SK-N-SH treated with all-trans-retinoic acid at 6 μM for 48 hours (cell line): Measurements from ENCODE around the gene CHI3L2.

Source experiments
- ATAC-seq: fragments of 200-7000 bp; cut with Tn5 transposase; 3 replicates; pipeline ENCODE4 v1.9.1; 2020; ENCODE audit warnings: mild to moderate bottlenecking, moderate library complexity
- ARNTL ChIP-seq: fragments of 450-650 bp; formaldehyde crosslinking; IDR thresholded peaks from 2 replicates; pipeline ENCODE4 v1.5.0; 2020; ENCODE audit warnings: low read depth, mild to moderate bottlenecking, moderate library complexity, borderline replicate concordance
- CSDC2 ChIP-seq: fragments of 250-450 bp; sonication (Bioruptor Pico); IDR thresholded peaks from 2 replicates; pipeline ENCODE4 v1.5.0; 2020; ENCODE audit warnings: mild to moderate bottlenecking, moderate library complexity
- GLIS3 ChIP-seq: fragments of 250-450 bp; sonication (Bioruptor Pico); IDR thresholded peaks from 2 replicates; pipeline ENCODE4 v1.5.0; 2020; ENCODE audit warnings: mild to moderate bottlenecking, moderate library complexity
- ISL1 ChIP-seq: fragments of 250-450 bp; sonication (Bioruptor Pico); IDR thresholded peaks from 2 replicates; pipeline ENCODE4 v2.1.2; 2022; ENCODE audit warnings: mild to moderate bottlenecking, moderate library complexity
- OSR1 ChIP-seq: fragments of 250-450 bp; sonication (Bioruptor Pico); IDR thresholded peaks from 2 replicates; pipeline ENCODE4 v1.8.0; 2022; ENCODE audit warnings: moderate library complexity, mild to moderate bottlenecking, inconsistent platforms
- PPARA ChIP-seq: fragments of 250-450 bp; sonication (Bioruptor Pico); IDR thresholded peaks from 2 replicates; pipeline ENCODE4 v1.5.0; 2020; ENCODE audit warnings: mild to moderate bottlenecking, borderline replicate concordance
- RARB ChIP-seq: fragments of 250-450 bp; sonication (Bioruptor Pico); IDR thresholded peaks from 2 replicates; pipeline ENCODE4 v1.8.0; 2021; ENCODE audit warnings: mild to moderate bottlenecking, moderate library complexity
- TOX ChIP-seq: fragments of 250-450 bp; sonication (Bioruptor Pico); IDR thresholded peaks from 2 replicates; pipeline ENCODE4 v1.8.0; 2021; ENCODE audit warnings: mild to moderate bottlenecking, moderate library complexity, borderline replicate concordance
- ZFP3 ChIP-seq: fragments of 250-450 bp; sonication (Bioruptor Pico); IDR thresholded peaks from 2 replicates; pipeline ENCODE4 v1.5.0; 2020; ENCODE audit warnings: mild to moderate bottlenecking, moderate library complexity
- ZFP30 ChIP-seq: fragments of 450-650 bp; formaldehyde crosslinking; IDR thresholded peaks from 2 replicates; pipeline ENCODE4 v1.5.0; 2022; ENCODE audit warnings: mild to moderate bottlenecking, moderate library complexity
- ZNF565 ChIP-seq: fragments of 450-650 bp; formaldehyde crosslinking; conservative IDR thresholded peaks from 2 replicates; pipeline ENCODE4 v1.5.0; 2020; ENCODE audit warnings: low read depth, mild to moderate bottlenecking, moderate library complexity
- ZNF8 ChIP-seq: fragments of 450-650 bp; formaldehyde crosslinking; IDR thresholded peaks from 2 replicates; pipeline ENCODE4 v1.5.0; 2020; ENCODE audit warnings: mild to moderate bottlenecking, moderate library complexity
- TF ChIP-seq, protein P1 (sequence below): fragments of 250-450 bp; sonication (Bioruptor Pico); IDR thresholded peaks from 2 replicates; pipeline ENCODE4 v1.5.0; 2020; ENCODE audit warnings: mild to moderate bottlenecking, moderate library complexity
- TF ChIP-seq, protein P2 (sequence below): fragments of 250-450 bp; sonication (Bioruptor Pico); IDR thresholded peaks from 2 replicates; pipeline ENCODE4 v1.5.1; 2021; ENCODE audit warnings: mild to moderate bottlenecking, moderate library complexity
- TF ChIP-seq, protein P3 (sequence below): fragments of 250-450 bp; sonication (Bioruptor Pico); IDR thresholded peaks from 2 replicates; pipeline ENCODE4 v1.8.0; 2020; ENCODE audit warnings: mild to moderate bottlenecking, moderate library complexity, borderline replicate concordance
- TF ChIP-seq, protein P4 (sequence below): fragments of 250-450 bp; sonication (Bioruptor Pico); IDR thresholded peaks from 2 replicates; pipeline ENCODE4 v1.8.0; 2021; ENCODE audit warnings: low read depth, mild to moderate bottlenecking, moderate library complexity, borderline replicate concordance
- TF ChIP-seq, protein P5 (sequence below): fragments of 250-450 bp; sonication (Bioruptor Pico); IDR thresholded peaks from 2 replicates; pipeline ENCODE4 v1.5.1; 2020; ENCODE audit warnings: low read depth, mild to moderate bottlenecking, moderate library complexity

CHI3L2 gene

DNA sequence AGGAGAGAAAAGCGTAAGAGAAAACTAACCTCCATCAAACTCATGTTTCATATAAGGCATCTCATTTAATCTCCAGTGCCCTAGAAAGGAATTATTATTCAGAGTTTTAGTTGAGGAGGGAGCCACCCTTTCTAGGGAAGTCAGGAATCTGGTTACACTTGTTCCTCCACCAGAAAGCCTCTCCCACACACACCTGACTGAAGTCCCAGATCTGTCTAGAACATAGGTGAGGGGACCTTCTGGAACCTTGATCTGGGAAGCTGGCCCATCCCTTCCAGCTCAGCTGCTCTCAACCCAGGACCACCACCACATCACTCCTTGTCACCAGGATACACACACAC, 25.2 kb upstream of the CHI3L2 start (continued):
- TF ChIP-seq, protein P1, sequence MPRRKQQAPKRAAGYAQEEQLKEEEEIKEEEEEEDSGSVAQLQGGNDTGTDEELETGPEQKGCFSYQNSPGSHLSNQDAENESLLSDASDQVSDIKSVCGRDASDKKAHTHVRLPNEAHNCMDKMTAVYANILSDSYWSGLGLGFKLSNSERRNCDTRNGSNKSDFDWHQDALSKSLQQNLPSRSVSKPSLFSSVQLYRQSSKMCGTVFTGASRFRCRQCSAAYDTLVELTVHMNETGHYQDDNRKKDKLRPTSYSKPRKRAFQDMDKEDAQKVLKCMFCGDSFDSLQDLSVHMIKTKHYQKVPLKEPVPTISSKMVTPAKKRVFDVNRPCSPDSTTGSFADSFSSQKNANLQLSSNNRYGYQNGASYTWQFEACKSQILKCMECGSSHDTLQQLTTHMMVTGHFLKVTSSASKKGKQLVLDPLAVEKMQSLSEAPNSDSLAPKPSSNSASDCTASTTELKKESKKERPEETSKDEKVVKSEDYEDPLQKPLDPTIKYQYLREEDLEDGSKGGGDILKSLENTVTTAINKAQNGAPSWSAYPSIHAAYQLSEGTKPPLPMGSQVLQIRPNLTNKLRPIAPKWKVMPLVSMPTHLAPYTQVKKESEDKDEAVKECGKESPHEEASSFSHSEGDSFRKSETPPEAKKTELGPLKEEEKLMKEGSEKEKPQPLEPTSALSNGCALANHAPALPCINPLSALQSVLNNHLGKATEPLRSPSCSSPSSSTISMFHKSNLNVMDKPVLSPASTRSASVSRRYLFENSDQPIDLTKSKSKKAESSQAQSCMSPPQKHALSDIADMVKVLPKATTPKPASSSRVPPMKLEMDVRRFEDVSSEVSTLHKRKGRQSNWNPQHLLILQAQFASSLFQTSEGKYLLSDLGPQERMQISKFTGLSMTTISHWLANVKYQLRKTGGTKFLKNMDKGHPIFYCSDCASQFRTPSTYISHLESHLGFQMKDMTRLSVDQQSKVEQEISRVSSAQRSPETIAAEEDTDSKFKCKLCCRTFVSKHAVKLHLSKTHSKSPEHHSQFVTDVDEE: no peak
- TF ChIP-seq, protein P2, sequence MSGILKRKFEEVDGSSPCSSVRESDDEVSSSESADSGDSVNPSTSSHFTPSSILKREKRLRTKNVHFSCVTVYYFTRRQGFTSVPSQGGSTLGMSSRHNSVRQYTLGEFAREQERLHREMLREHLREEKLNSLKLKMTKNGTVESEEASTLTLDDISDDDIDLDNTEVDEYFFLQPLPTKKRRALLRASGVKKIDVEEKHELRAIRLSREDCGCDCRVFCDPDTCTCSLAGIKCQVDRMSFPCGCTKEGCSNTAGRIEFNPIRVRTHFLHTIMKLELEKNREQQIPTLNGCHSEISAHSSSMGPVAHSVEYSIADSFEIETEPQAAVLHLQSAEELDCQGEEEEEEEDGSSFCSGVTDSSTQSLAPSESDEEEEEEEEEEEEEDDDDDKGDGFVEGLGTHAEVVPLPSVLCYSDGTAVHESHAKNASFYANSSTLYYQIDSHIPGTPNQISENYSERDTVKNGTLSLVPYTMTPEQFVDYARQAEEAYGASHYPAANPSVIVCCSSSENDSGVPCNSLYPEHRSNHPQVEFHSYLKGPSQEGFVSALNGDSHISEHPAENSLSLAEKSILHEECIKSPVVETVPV (CRISPR knock-in tag): no peak
- no peak for TF ChIP-seq TOX
- no peak for TF ChIP-seq ARNTL
- no peak for TF ChIP-seq CSDC2 (CRISPR knock-in tag)
- TF ChIP-seq ZNF565 (CRISPR knock-in tag): no peak

DNA sequence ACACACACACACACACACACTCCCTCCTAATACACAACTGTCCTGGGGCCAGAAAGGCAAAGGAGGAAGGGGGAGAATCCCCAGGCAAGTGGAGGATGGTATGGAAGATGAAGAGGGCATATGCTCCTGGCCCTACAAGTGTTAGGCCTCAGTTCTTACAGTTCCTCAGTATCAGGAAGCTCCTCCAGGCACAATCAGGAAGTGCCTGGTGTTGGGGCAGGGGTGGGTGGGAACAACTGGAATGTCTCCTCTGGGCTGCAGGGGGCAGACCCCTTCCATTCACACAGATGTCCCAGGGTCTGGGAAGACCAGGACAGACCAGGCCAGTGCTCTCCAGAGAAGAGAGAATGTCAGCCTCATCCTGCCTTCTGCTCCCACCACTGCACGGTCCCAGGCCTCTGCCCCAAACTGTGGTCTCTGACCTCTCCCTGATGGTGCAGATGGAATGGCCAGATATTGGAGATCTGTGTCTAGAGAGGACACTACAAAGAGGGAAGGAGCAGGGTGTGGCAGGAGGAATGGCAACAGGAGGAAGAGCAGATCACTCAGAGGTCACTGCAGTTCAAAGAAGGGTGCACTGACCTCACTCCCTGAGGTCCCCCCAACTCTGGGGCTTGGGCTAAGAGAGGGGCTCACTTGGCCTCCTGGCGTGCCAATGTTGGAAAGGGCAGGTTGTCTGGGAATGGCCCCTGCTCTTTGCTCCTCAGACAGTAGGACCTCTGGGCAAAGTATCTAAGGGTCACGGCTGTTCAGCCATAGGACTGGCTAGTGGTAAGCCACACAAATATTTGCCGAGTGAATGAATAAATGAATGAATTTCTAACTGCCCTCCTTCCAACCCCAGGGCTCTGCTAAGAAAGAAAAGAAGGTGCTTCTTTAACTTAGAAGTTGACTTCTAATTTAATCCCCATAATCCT, 24.5 kb upstream of the CHI3L2 start:
- TF ChIP-seq ZFP3: no peak
- TF ChIP-seq, protein P3, sequence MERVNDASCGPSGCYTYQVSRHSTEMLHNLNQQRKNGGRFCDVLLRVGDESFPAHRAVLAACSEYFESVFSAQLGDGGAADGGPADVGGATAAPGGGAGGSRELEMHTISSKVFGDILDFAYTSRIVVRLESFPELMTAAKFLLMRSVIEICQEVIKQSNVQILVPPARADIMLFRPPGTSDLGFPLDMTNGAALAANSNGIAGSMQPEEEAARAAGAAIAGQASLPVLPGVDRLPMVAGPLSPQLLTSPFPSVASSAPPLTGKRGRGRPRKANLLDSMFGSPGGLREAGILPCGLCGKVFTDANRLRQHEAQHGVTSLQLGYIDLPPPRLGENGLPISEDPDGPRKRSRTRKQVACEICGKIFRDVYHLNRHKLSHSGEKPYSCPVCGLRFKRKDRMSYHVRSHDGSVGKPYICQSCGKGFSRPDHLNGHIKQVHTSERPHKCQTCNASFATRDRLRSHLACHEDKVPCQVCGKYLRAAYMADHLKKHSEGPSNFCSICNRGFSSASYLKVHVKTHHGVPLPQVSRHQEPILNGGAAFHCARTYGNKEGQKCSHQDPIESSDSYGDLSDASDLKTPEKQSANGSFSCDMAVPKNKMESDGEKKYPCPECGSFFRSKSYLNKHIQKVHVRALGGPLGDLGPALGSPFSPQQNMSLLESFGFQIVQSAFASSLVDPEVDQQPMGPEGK (CRISPR knock-in tag): no peak
- no peak for TF ChIP-seq ISL1
- TF ChIP-seq, protein P4, sequence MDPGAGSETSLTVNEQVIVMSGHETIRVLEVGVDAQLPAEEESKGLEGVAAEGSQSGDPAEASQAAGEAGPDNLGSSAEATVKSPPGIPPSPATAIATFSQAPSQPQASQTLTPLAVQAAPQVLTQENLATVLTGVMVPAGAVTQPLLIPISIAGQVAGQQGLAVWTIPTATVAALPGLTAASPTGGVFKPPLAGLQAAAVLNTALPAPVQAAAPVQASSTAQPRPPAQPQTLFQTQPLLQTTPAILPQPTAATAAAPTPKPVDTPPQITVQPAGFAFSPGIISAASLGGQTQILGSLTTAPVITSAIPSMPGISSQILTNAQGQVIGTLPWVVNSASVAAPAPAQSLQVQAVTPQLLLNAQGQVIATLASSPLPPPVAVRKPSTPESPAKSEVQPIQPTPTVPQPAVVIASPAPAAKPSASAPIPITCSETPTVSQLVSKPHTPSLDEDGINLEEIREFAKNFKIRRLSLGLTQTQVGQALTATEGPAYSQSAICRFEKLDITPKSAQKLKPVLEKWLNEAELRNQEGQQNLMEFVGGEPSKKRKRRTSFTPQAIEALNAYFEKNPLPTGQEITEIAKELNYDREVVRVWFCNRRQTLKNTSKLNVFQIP (CRISPR knock-in tag): no peak
- no peak for ATAC-seq

DNA sequence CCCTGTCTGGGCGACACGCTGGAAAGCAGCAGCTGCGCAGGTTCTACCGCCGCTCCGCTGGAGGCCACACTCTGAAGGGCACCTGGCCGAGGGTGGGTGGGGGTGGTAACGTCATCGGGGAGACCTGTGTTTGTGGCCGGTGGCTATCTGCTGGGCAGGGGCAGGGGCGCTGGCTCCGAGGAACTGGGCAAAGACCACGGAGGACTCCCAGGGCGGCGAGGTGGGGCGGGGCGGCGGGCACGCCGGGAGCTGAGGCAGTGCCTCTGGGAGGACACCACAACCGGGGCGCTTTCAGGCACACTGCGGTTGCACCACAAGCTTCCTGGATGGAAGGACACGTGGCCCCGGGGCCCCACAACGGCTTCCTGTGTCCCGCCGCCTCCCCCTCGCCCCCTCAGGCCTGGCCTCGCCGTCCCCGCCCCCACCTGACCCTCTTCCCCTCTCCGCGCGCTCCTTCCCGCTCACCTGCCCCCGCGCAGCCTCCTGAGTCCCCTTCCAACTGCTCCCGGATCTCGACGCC, 23.8 kb upstream of the CHI3L2 start:
- peak; percentile 41 for ATAC-seq
- TF ChIP-seq ZNF565 (CRISPR knock-in tag) (no peak), ZFP3 (no peak), OSR1 (no peak), RARB (CRISPR knock-in tag) (no peak), ZNF8 (CRISPR knock-in tag) (no peak), TOX (no peak), ZFP30 (no peak), PPARA (CRISPR knock-in tag) (no peak), CSDC2 (CRISPR knock-in tag) (no peak), GLIS3 (CRISPR knock-in tag) (no peak), ISL1 (no peak)
- TF ChIP-seq, protein P3 (CRISPR knock-in tag): no peak
- TF ChIP-seq, protein P1: no peak
- TF ChIP-seq, protein P5, sequence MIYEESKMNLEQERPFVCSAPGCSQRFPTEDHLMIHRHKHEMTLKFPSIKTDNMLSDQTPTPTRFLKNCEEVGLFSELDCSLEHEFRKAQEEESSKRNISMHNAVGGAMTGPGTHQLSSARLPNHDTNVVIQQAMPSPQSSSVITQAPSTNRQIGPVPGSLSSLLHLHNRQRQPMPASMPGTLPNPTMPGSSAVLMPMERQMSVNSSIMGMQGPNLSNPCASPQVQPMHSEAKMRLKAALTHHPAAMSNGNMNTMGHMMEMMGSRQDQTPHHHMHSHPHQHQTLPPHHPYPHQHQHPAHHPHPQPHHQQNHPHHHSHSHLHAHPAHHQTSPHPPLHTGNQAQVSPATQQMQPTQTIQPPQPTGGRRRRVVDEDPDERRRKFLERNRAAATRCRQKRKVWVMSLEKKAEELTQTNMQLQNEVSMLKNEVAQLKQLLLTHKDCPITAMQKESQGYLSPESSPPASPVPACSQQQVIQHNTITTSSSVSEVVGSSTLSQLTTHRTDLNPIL (CRISPR knock-in tag): no peak
- TF ChIP-seq, protein P2 (CRISPR knock-in tag): no peak
- TF ChIP-seq, protein P4 (CRISPR knock-in tag): no peak
